Measurements from ENCODE around the gene PUM2. TPM values are rescaled to one million over a fixed set of nuclear protein-coding genes. Genes with fewer than 3 reads are reported as not detected.

Gene PUM2
- total RNA-seq, 1 donor from 2014 or later, result 177 TPM

GRCh38 chr2:20198796-20199632 lies 151.6 kb downstream of the PUM2 start:
- DNase-seq, result no peak

Small RNA genes lying within 50 kb of the gene (small RNA-seq; reads per million reads assigned to genes)
- not detected for gene RNU7-113P

Other genes starting within 250 kb of the PUM2 start
- 9.0 TPM for gene SDC1, start 125.7 kb downstream of the PUM2 start, total RNA-seq
- gene RHOB, start 96.2 kb upstream of the PUM2 start, total RNA-seq, result 296 TPM

Data from occipital lobe (tissue), 3 donors.